Endothelial cell of umbilical vein (primary cell): ENCODE results near the gene HDDC2. TPM values are rescaled to one million over a fixed set of nuclear protein-coding genes. Genes with fewer than 3 reads are reported as not detected.

ENCODE experiments used
- BruUV-seq: library from RNA; stranded (reverse); fragments of 400-500 nt; replicated peaks from 2 replicates; lab custom pipeline; 2021; lab: Mats Ljungman, UMichigan
- CTCF ChIA-PET: fragments of 300-600, 350-600 bp; sonication (Branson Sonifier 250); formaldehyde crosslinking; loops from one replicate; lab custom pipeline; 2021; ENCODE audit warnings: antibody characterized with exemption, inconsistent platforms; lab: Charles Lee
- POLR2A ChIA-PET: fragments of 300-600, 350-600 bp; sonication (Branson Sonifier 250); formaldehyde crosslinking; loops from one replicate; lab custom pipeline; 2021; ENCODE audit warnings: antibody characterized with exemption, inconsistent platforms; lab: Charles Lee
- DNase-seq: peaks from one replicate; pipeline ENCODE4 v3.0.0-alpha.2; 2011; ENCODE audit warnings: low read depth, low spot score
- FAIRE-seq: peaks from 2 replicates; lab custom pipeline; 2011; peaks lifted over from hg19 to GRCh38; lab: Jason Lieb, UNC
- H2AFZ ChIP-seq: 2 replicates; pipeline ENCODE4 v1.6.0; 2012; ENCODE audit warnings: low read depth, low read length, control low read depth, inconsistent platforms
- H3K27ac ChIP-seq: 2 replicates; pipeline ENCODE4 v1.5.1; 2011; ENCODE audit warnings: low read depth, mild to moderate bottlenecking, control low read depth, low read length, moderate library complexity; ENCODE audit not compliant: insufficient read depth
- H3K27me3 ChIP-seq, 2 experiments: 2 replicates each; pipeline versions ENCODE4 v1.6.0 to v1.6.1; 2011; ENCODE audit warnings: low read length in 2 of 2, mixed read lengths in 1 of 2; ENCODE audit not compliant: control insufficient read depth in 2 of 2, insufficient read depth in 2 of 2
- H3K36me3 ChIP-seq, 2 experiments: 2 replicates in 1 of 2; 3 replicates in 1 of 2; pipeline ENCODE4 v1.5.1; 2011; ENCODE audit warnings: low read length in 2 of 2, mild to moderate bottlenecking in 1 of 2, moderate library complexity in 1 of 2; ENCODE audit not compliant: control insufficient read depth in 2 of 2, insufficient read depth in 2 of 2; ENCODE audit errors: extremely low read depth in 1 of 2
- H3K4me1 ChIP-seq: 3 replicates; pipeline ENCODE4 v1.5.1; 2011; ENCODE audit warnings: mild to moderate bottlenecking, low read length; ENCODE audit not compliant: control insufficient read depth, insufficient read depth; ENCODE audit errors: extremely low read depth
- H3K4me2 ChIP-seq: 2 replicates; pipeline ENCODE4 v1.6.1; 2011; ENCODE audit warnings: low read length, control low read depth, mixed read lengths; ENCODE audit not compliant: insufficient read depth
- H3K4me3 ChIP-seq, 3 experiments: fragments of 200-600 bp in 1 of 3; sonication (generic), shearing (Covaris generic) in 1 of 3; replicated peaks in 1 of 3; 2 replicates each; pipeline ENCODE4 v1.5.1; 2011 to 2016; ENCODE audit warnings: control low read depth in 3 of 3, low read length in 3 of 3, mild to moderate bottlenecking in 2 of 3, inconsistent platforms in 1 of 3, low read depth in 1 of 3, moderate library complexity in 1 of 3; ENCODE audit not compliant: insufficient read depth in 1 of 3
- H3K79me2 ChIP-seq: 2 replicates; pipeline ENCODE4 v1.6.0; 2012; ENCODE audit warnings: low read length, inconsistent platforms; ENCODE audit not compliant: control insufficient read depth, insufficient read depth
- H3K9ac ChIP-seq: replicated peaks from 2 replicates; pipeline ENCODE3; 2011; ENCODE audit warnings: low read length, control low read depth; ENCODE audit not compliant: insufficient read depth; ENCODE audit errors: extremely low read depth
- H3K9me1 ChIP-seq: replicated peaks from 3 replicates; pipeline ENCODE4 v1.6.0; 2011; ENCODE audit warnings: mild to moderate bottlenecking, low read length; ENCODE audit not compliant: control insufficient read depth, insufficient read depth; ENCODE audit errors: extremely low read depth
- H3K9me3 ChIP-seq: replicated peaks from 2 replicates; pipeline ENCODE4 v1.5.1; 2012; ENCODE audit warnings: low read length, inconsistent platforms; ENCODE audit not compliant: control insufficient read depth, insufficient read depth
- H4K20me1 ChIP-seq: replicated peaks from 2 replicates; pipeline ENCODE3; 2011; ENCODE audit warnings: mild to moderate bottlenecking, low read length; ENCODE audit not compliant: control insufficient read depth, insufficient read depth; ENCODE audit errors: extremely low read depth
- EZH2 ChIP-seq: IDR thresholded peaks from 2 replicates; pipeline ENCODE4 v1.6.1; 2012; ENCODE audit warnings: borderline replicate concordance, low read depth, mild to moderate bottlenecking, moderate library complexity, low read length, inconsistent platforms; ENCODE audit not compliant: severe bottlenecking
- FOS ChIP-seq: IDR thresholded peaks from 2 replicates; pipeline ENCODE4 v1.6.1; 2011; ENCODE audit warnings: mild to moderate bottlenecking, low read length, moderate library complexity, borderline replicate concordance; ENCODE audit not compliant: insufficient read depth
- GATA2 ChIP-seq: IDR thresholded peaks from 2 replicates; pipeline ENCODE4 v1.7.0; 2011; ENCODE audit warnings: low read depth, mild to moderate bottlenecking, moderate library complexity, mixed read lengths, low read length; ENCODE audit not compliant: insufficient read length, insufficient read depth
- JUN ChIP-seq: IDR thresholded peaks from 2 replicates; pipeline ENCODE4 v1.6.1; 2011; ENCODE audit warnings: borderline replicate concordance, low read depth; ENCODE audit not compliant: insufficient read length, insufficient read depth
- MYC ChIP-seq: IDR thresholded peaks from one replicate; pipeline ENCODE4 v1.6.1; 2011; ENCODE audit warnings: mild to moderate bottlenecking, low read depth, low read length
- POLR2A ChIP-seq: IDR thresholded peaks from 2 replicates; pipeline ENCODE4 v1.6.1; 2012; ENCODE audit warnings: low read depth, mild to moderate bottlenecking, control low read depth, low read length
- POLR2AphosphoS5 ChIP-seq: IDR thresholded peaks from 2 replicates; pipeline ENCODE4 v1.6.1; 2012; ENCODE audit warnings: low read depth, mild to moderate bottlenecking, control low read depth, low read length, moderate library complexity; ENCODE audit not compliant: insufficient read depth
- dilution Hi-C: fragments of 300-500 bp; cut with MboI; formaldehyde crosslinking; loops from one replicate; pipeline ENCODE4 v1.15.0; 2019; ENCODE audit warnings: low sequenced_read_pairs; ENCODE audit not compliant: extremely low pct_ligation_motif_present
- intact Hi-C: fragments of 100-400 bp; cut with micrococcal nuclease; formaldehyde crosslinking; loops from one replicate; pipeline ENCODE4 v1.10.0; 2022
- polyA plus RNA-seq, 4 experiments: library from polyadenylated mRNA; depleted of rRNA in 3 of 4; stranded (reverse) in 3 of 4; unstranded in 1 of 4; fragments of >200 nt; gene quantifications; 2 replicates each; pipeline versions ENCODE4 v1.2.1 to v1.2.3, GENCODE V29; 2011 to 2012; ENCODE audit warnings: missing spikeins in 1 of 4
- total RNA-seq: library from RNA; stranded (reverse); gene quantifications from 2 replicates; pipeline ENCODE4 v1.2.3, GENCODE V29; 2021
- TF ChIP-seq, protein P1 (sequence below): IDR thresholded peaks from 2 replicates; pipeline ENCODE4 v1.6.1; 2011; ENCODE audit not compliant: insufficient read depth, insufficient read length
- TF ChIP-seq, protein P2 (sequence below), 2 donors: IDR thresholded peaks; 1 replicate in 1 of 2; 2 replicates in 1 of 2; pipeline ENCODE4 v1.5.1; 2011; ENCODE audit warnings: low read length in 2 of 2, mild to moderate bottlenecking in 2 of 2, moderate library complexity in 2 of 2, control low read depth in 1 of 2, inconsistent platforms in 1 of 2, low read depth in 1 of 2; ENCODE audit not compliant: insufficient read depth in 1 of 2; ENCODE audit errors: extremely low read depth in 1 of 2

HDDC2 gene
- total and polyA plus RNA-seq, 2 donors (not counting 3 experiments of a cell fraction or from before 2014, with no cell fraction given), result 12.6 to 13.6 TPM

DNA sequence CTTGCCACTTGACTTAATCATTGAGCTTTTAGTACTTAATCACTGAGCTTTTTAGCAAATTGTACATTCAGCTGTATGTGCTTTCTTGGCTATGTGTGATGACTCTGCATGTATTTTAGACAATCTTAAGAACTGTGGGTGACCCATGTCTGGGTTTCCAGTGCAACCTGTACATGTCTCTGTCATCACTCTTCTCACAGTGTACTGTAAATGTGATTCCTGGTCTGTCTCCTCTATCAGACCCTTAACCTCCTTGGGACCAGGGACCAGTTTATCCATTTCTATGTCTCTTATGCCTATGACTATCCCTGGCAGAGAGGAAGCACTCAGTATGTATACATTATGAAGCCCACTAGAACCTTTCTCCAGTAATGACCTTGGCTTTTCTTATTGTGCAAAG, 36.6 kb upstream of the HDDC2 start:
- H3K79me2 ChIP-seq, result no peaks in the 10 kb centered on the region
- H3K36me3 ChIP-seq, result no peaks in the 10 kb centered on the region
- peaks cover 4 to 5% of the 10 kb centered on the region in 2 experiments for H3K27me3 ChIP-seq
- no peak overlapping the region for H2AFZ ChIP-seq
- POLR2A ChIA-PET, result no interaction called here
- H3K4me3 ChIP-seq, result no peak overlapping the region
- no peaks in the 10 kb centered on the region for H3K9me1 ChIP-seq
- H3K4me2 ChIP-seq, result no peak overlapping the region
- H3K9ac ChIP-seq, result no peak overlapping the region
- BruUV-seq, result no TSS peak
- FAIRE-seq (no peak), DNase-seq (no peak)
- intact Hi-C loops (no loop called here), dilution Hi-C loops (no loop called here)
- no peaks in the 10 kb centered on the region for H3K4me1 ChIP-seq
- no peak for TF ChIP-seq GATA2
- no peak for TF ChIP-seq EZH2
- TF ChIP-seq JUN, result no peak
- TF ChIP-seq, protein P1, sequence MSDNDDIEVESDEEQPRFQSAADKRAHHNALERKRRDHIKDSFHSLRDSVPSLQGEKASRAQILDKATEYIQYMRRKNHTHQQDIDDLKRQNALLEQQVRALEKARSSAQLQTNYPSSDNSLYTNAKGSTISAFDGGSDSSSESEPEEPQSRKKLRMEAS, result no peak
- no peak for TF ChIP-seq POLR2AphosphoS5
- TF ChIP-seq FOS, result no peak
- no peak for TF ChIP-seq MYC
- no peak for TF ChIP-seq POLR2A
- TF ChIP-seq, protein P2, sequence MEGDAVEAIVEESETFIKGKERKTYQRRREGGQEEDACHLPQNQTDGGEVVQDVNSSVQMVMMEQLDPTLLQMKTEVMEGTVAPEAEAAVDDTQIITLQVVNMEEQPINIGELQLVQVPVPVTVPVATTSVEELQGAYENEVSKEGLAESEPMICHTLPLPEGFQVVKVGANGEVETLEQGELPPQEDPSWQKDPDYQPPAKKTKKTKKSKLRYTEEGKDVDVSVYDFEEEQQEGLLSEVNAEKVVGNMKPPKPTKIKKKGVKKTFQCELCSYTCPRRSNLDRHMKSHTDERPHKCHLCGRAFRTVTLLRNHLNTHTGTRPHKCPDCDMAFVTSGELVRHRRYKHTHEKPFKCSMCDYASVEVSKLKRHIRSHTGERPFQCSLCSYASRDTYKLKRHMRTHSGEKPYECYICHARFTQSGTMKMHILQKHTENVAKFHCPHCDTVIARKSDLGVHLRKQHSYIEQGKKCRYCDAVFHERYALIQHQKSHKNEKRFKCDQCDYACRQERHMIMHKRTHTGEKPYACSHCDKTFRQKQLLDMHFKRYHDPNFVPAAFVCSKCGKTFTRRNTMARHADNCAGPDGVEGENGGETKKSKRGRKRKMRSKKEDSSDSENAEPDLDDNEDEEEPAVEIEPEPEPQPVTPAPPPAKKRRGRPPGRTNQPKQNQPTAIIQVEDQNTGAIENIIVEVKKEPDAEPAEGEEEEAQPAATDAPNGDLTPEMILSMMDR (IDR thresholded peaks at IDR 0.05; ENCODE audit: extremely low read depth in 1 of 2, insufficient read depth in 1 of 2, low read depth in 1 of 2, low read length in 2 of 2), result no peak
- no peaks in the 10 kb centered on the region for H4K20me1 ChIP-seq
- H3K9me3 ChIP-seq, result no peaks in the 10 kb centered on the region
- no peak overlapping the region for H3K27ac ChIP-seq
- CTCF ChIA-PET, result no interaction called here
